AG04450 (cell line): ENCODE measurements around the gene DPEP1. TPM values are rescaled to one million over a fixed set of nuclear protein-coding genes. Genes with fewer than 3 reads are reported as not detected.
"Not testable (repeated sequence)": the region's sequence is repeated elsewhere in the genome, so short reads cannot be mapped to it uniquely, and the experiment has no call there.

Experiments
- CTCF ChIA-PET: fragments of 300-600, 350-600 bp; formaldehyde crosslinking; extraction: SDS; loops from one replicate; lab custom pipeline; 2022; ENCODE audit warnings: antibody characterized with exemption, inconsistent platforms; lab: Charles Lee
- POLR2A ChIA-PET: fragments of 350-600 bp; formaldehyde crosslinking; extraction: SDS; loops from one replicate; lab custom pipeline; 2021; ENCODE audit warnings: antibody characterized with exemption, inconsistent platforms; lab: Yijun Ruan, JAX
- DNase-seq: peaks from one replicate; pipeline ENCODE4 v3.0.0-alpha.2; 2011; ENCODE audit warnings: low read depth, low spot score
- H3K27ac ChIP-seq: one replicate; pipeline ENCODE4 v1.5.1; 2012; ENCODE audit warnings: low read depth, low read length, control low read depth
- H3K27me3 ChIP-seq: one replicate; pipeline ENCODE4 v1.6.0; 2012; ENCODE audit warnings: low read length; ENCODE audit not compliant: control insufficient read depth, insufficient read depth
- H3K4me3 ChIP-seq: 2 replicates; pipeline ENCODE4 v1.5.1; 2011; ENCODE audit warnings: mild to moderate bottlenecking, low read depth, low read length, control low read depth
- H3K9me3 ChIP-seq: 2 replicates; pipeline ENCODE4 v1.5.1; 2012; ENCODE audit warnings: low read length; ENCODE audit not compliant: control insufficient read depth, insufficient read depth
- polyA plus RNA-seq: library from polyadenylated mRNA; depleted of rRNA; stranded (reverse); fragments of >200 nt; gene quantifications from 2 replicates; pipeline ENCODE4 v1.2.3, GENCODE V29; 2011
- TF ChIP-seq, protein P1 (sequence below): IDR thresholded peaks from 2 replicates; pipeline ENCODE4 v1.5.1; 2011; ENCODE audit warnings: low read depth, low read length, control low read depth, inconsistent platforms

Gene DPEP1
- polyA plus RNA-seq, 1 experiment = not detected

DNA sequence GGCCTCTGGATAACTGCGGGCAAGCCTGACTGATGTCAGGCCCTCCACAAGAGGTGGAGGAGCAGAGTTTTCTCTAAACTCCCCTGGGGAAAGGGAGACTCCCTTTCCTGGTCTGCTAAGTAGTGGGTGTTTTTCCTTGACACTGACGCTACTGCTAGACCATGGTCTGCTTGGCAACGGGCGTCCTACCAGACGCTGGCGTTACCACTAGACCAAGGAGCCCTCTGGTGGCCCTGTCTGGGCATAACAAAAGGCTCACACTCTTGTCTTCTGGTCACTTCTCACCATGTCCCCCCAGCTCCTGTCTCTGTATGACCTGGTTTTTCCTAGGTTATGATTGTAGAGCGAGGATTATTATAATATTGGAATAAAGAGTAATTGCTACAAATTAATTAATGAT is 53.6 kb downstream of the DPEP1 start:
- H3K9me3 ChIP-seq, H3K27me3 ChIP-seq, H3K4me3 ChIP-seq, POLR2A ChIA-PET, DNase-seq, CTCF ChIA-PET, H3K27ac ChIP-seq: not testable (repeated sequence)
- TF ChIP-seq, protein P1, sequence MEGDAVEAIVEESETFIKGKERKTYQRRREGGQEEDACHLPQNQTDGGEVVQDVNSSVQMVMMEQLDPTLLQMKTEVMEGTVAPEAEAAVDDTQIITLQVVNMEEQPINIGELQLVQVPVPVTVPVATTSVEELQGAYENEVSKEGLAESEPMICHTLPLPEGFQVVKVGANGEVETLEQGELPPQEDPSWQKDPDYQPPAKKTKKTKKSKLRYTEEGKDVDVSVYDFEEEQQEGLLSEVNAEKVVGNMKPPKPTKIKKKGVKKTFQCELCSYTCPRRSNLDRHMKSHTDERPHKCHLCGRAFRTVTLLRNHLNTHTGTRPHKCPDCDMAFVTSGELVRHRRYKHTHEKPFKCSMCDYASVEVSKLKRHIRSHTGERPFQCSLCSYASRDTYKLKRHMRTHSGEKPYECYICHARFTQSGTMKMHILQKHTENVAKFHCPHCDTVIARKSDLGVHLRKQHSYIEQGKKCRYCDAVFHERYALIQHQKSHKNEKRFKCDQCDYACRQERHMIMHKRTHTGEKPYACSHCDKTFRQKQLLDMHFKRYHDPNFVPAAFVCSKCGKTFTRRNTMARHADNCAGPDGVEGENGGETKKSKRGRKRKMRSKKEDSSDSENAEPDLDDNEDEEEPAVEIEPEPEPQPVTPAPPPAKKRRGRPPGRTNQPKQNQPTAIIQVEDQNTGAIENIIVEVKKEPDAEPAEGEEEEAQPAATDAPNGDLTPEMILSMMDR = peak; percentile 29

DNA sequence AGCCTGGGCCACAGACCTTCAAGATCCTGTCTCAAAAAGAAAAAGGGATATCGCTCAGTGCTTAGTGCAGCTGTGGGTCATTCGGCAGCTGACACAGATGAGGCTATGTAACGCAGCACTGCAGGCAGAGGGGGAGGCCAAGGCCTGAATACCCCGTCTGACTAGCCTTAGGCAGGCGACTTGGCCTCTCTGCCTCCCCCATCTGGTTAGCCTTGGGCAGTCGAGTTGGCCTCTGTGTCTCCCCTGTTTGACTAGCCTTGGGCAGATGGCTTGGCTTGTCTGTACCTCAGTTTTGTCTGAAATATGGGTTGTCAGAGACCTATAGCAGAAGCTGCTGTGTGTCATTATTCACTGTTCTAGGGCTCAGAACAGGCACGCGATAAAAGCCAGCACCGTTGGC is 54.2 kb downstream of the DPEP1 start:
- Histone ChIP-seq H3K27ac (no peak overlapping the region), H3K4me3 (no peak overlapping the region), H3K27me3 (no peaks in the 10 kb centered on the region), H3K9me3 (peaks cover 4% of the 10 kb centered on the region; the same call in 1 of the 2 replicates)
- TF ChIP-seq, protein P1 = no peak
- DNase-seq = no peak
- CTCF ChIA-PET = no interaction called here
- POLR2A ChIA-PET = no interaction called here

DNA sequence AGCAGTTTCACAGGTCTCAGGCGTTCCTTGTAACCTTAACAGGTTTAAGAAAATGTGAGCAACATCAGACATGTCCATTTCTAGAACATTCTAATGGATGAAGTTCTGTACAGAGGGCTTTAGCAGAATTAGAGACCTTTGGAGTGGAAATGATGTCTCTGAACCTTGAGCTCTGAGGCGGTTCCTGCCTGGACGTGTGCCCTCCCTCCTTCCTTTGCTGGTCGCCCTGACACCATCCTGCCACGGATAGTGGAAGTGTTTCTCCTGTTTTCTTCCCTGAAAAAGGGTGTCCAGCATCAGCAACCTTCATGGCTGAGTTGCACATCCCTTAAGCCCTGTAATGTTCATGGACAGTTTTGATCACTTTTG is 55.3 kb downstream of the DPEP1 start:
- H3K9me3 ChIP-seq = peaks cover 4% of the 10 kb centered on the region; the same call in 1 of the 2 replicates
- H3K27me3 ChIP-seq = no peaks in the 10 kb centered on the region
- CTCF ChIA-PET = no interaction called here
- DNase-seq = no peak
- no peak overlapping the region for H3K4me3 ChIP-seq
- TF ChIP-seq, protein P1 = no peak
- no peak overlapping the region for H3K27ac ChIP-seq
- POLR2A ChIA-PET = no interaction called here

DNA sequence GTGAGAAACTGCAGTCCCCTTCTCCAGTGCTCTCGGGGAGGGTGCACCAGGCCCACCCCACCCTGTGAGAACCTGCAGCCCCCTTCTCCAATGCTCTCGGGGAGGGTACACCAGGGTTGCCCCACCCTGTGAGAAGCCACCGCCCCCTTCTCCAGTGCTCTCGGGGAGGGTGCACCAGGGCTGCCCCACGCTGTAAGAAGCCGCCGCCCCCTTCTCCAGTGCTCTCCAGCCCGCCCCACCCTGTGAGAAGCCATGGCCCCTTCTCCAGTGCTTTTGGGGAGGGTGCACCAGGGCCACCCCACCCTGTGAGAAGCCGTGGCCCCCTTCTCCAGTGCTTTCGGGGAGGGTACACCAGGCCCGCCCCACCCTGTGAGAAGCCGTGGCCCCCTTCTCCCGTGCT is 56.3 kb downstream of the DPEP1 start:
- no peak overlapping the region for H3K27ac ChIP-seq
- POLR2A ChIA-PET = no interaction called here
- H3K27me3 ChIP-seq = no peaks in the 10 kb centered on the region
- no peak for DNase-seq
- CTCF ChIA-PET = interaction anchor here (1.2 kb wide), 1 partner anchor 11 kb away, joined by 3 read pairs; no protein-coding TSS in a partner anchor
- H3K4me3 ChIP-seq = no peak overlapping the region
- TF ChIP-seq, protein P1 = no peak
- H3K9me3 ChIP-seq = peaks cover 4% of the 10 kb centered on the region; the same call in 1 of the 2 replicates

DNA sequence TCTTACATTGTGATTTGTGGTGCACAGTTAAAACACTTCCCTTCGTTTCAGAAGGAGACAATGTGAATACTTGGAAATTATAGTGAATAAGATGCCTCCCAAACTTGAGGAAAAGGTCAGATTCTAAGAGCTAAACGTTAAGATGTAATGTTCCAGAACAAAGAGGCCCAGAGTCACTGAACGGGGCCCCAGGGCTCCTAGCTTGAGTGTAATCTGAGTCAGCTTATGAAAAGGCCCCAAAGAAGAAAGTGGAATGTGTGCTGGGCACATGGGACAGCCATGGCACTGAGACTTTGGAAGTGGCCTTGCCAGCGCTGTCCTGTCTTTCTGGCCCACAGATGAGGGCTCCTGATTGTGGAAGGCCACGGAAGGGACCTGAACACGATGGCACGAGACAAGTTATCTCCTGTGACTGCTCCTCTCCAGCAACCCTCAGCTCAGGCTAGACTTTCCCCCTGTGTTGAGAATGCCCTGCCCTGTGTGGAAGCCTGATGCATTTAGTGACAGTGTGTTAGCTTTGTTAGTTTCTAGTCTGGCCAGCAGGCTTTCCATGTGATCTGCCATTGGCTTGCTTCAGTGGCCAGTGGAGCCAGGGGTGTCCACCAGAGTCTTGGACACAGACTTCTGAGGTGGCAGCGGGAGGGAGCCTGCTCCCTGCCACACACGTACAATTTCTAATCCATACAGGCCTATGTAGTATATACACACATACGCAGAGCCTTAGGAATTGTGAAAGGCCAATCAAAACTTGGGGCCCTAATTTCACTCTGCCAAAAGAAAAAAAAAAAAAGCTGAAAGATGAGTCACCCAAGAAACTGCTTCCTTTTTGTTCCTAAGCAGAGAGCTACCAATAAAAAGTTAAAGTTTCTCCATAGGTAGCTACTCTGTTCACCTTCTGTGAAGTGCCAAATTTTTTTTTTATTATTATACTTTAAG is 57.3 kb downstream of the DPEP1 start:
- Histone ChIP-seq H3K27ac (peak overlapping the region; percentile 31), H3K9me3 (peaks cover 4% of the 10 kb centered on the region; the same call in 1 of the 2 replicates), H3K27me3 (no peaks in the 10 kb centered on the region), H3K4me3 (no peak overlapping the region)
- ChIA-PET CTCF (interaction anchor here (0.7 to 1.2 kb wide), 2 partner anchors 12 to 190 kb away, joined by 3 read pairs; no protein-coding TSS in a partner anchor), POLR2A (interaction anchor here (0.6 to 1.6 kb wide), 2 partner anchors 11 to 16 kb away, joined by 5 to 6 read pairs; partner anchors contain the start of gene CDK10)
- DNase-seq = no peak
- TF ChIP-seq, protein P1 = no peak

DNA sequence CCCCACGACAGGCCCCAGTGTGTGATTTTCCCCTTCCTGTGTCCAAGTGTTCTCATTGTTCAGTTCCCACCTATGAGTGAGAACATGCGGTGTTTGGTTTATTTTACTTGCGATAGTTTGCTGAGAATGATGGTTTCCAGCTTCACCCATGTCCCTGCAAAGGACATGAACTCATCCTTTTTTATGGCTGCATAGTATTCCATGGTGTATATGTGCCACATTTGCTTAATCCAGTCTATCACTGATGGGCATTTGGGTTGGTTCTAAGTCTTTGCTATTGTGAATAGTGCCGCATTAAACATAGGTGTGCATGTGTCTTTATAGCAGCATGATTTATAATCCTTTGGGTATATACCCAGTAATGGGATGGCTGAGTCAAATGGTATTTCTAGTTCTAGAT is 58.1 kb downstream of the DPEP1 start:
- not testable (repeated sequence) for H3K4me3 ChIP-seq, DNase-seq, H3K27ac ChIP-seq, H3K27me3 ChIP-seq, H3K9me3 ChIP-seq
- POLR2A ChIA-PET = interaction anchor here (1.6 kb wide), 1 partner anchor 15 kb away, joined by 6 read pairs; the partner anchor contains the start of gene CDK10
- CTCF ChIA-PET = interaction anchor here (0.7 kb wide), 1 partner anchor 189 kb away, joined by 3 read pairs; no protein-coding TSS in a partner anchor
